Activated CD8-positive, alpha-beta memory T cell treated with anti-CD3 and anti-CD28 coated beads, Interleukin-2, amount 10 ng/mL, durations not matched to agents 7 days and 5 days (primary cell): Measurements from ENCODE around the gene ATP6V0C. TPM values are rescaled to one million over a fixed set of nuclear protein-coding genes. Genes with fewer than 3 reads are reported as not detected.

Experiments used
- ATAC-seq: fragments of 150-1000 bp; cut with Tn5 transposase; one replicate; pipeline ENCODE4 v1.10.0; 2021; ENCODE audit warnings: moderate library complexity
- CTCF ChIA-PET: fragments of 350-600 bp; sonication (Branson Sonifier 250); formaldehyde crosslinking; loops from one replicate; lab custom pipeline; 2021; ENCODE audit warnings: antibody characterized with exemption; lab: Charles Lee
- DNase-seq: peaks from one replicate; pipeline ENCODE4 v3.0.0-alpha.2; 2020
- H3K27ac Mint-ChIP-seq: one replicate; pipeline ENCODE4 v1.8.0; 2021; ENCODE audit warnings: mild to moderate bottlenecking, mixed read lengths
- H3K27me3 Mint-ChIP-seq: one replicate; pipeline ENCODE4 v1.8.0; 2021; ENCODE audit warnings: mixed read lengths
- H3K36me3 Mint-ChIP-seq: one replicate; pipeline ENCODE4 v1.8.0; 2021; ENCODE audit warnings: mild to moderate bottlenecking, mixed read lengths
- H3K4me1 Mint-ChIP-seq: one replicate; pipeline ENCODE4 v1.8.0; 2021; ENCODE audit warnings: mixed read lengths
- H3K4me3 Mint-ChIP-seq: one replicate; pipeline ENCODE4 v1.8.0; 2021; ENCODE audit warnings: mild to moderate bottlenecking, moderate library complexity, mixed read lengths
- H3K9me3 Mint-ChIP-seq: one replicate; pipeline ENCODE4 v1.8.0; 2022; ENCODE audit warnings: low read depth, mixed read lengths
- total RNA-seq, 2 experiments: library from RNA; stranded (reverse); gene quantifications; one replicate each; pipeline ENCODE4 v1.2.3, GENCODE V29; 2021

ATP6V0C gene
- total RNA-seq, 2 experiments from 2014 or later = 104 to 121 TPM

GRCh38 chr16:2499454-2499853 is 14.3 kb upstream of the ATP6V0C start:
- no peaks in the 10 kb centered on the region for H3K4me1 Mint-ChIP-seq
- H3K27ac Mint-ChIP-seq = no peak overlapping the region
- no peak for ATAC-seq
- no peaks in the 10 kb centered on the region for H3K27me3 Mint-ChIP-seq
- H3K4me3 Mint-ChIP-seq = no peak overlapping the region
- peaks cover 2% of the 10 kb centered on the region for H3K36me3 Mint-ChIP-seq
- CTCF ChIA-PET = interaction anchor here (1.2 to 2.5 kb wide), 4 partner anchors 13 to 248 kb away, joined by 3 to 14 read pairs (median 11); partner anchors contain the start of genes ECI1 and TEDC2
- no peaks in the 10 kb centered on the region for H3K9me3 Mint-ChIP-seq
- DNase-seq = no peak

DNA sequence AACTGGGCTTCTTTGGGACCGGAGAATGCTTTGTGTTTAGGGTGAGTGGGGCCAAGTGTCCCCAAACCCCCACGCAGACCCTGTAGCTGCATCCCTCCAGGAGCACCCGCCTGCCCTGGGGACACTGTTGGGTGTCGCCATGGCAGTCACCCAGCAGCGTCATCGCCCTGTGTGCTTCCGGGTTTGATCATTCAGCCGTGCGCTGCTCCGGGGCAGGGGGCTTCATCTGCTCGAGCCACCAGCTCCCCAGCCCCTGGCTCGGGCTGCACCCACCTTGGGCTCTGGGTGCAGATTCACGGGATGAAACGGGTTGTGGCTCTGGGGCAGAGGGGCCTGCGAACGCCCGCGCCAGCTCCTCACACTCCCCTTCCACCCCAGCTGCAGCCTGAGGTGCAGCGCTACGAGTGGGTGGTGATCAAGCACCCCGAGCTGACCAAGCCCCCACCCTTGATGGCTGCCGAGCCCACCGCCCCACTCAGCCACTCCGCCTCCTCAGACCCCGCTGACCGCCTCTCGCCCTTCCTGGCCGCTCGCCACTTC is 13.8 kb upstream of the ATP6V0C start:
- no peaks in the 10 kb centered on the region for H3K9me3 Mint-ChIP-seq
- H3K4me1 Mint-ChIP-seq = no peaks in the 10 kb centered on the region
- no peak overlapping the region for H3K27ac Mint-ChIP-seq
- ATAC-seq (no peak), DNase-seq (no peak)
- H3K27me3 Mint-ChIP-seq = no peaks in the 10 kb centered on the region
- CTCF ChIA-PET = interaction anchor here (1.2 to 2.5 kb wide), 9 partner anchors 10 to 249 kb away, joined by 3 to 14 read pairs (median 10); partner anchors contain the start of genes ECI1 and TEDC2
- H3K36me3 Mint-ChIP-seq = peaks cover 2% of the 10 kb centered on the region
- H3K4me3 Mint-ChIP-seq = no peak overlapping the region

DNA sequence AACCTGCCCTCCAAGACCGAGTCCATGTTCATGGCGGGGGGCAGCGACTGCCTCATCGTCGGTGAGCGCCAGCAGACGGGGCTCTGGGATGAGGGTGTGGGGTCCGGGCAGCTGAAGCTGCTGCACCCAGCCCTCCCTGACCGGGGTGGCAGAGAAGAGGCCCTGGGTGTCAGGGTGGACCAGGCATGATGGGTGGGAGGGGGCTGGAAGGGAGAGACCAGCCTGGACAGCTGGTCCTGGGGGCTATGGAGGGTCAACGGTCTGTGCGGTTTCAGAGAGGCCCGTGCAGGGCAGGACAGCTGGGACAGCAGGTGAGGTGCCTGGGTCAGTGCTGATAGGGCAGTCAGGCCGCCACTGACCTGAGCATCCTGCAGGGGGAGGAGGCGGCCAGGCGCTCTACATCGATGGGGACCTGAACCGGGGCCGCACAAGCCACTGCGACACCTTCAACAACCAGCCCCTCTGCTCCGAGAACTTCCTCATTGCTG is 13.3 kb upstream of the ATP6V0C start:
- Mint-ChIP-seq H3K4me3 (no peak overlapping the region), H3K27me3 (no peaks in the 10 kb centered on the region), H3K27ac (no peak overlapping the region), H3K4me1 (no peaks in the 10 kb centered on the region), H3K36me3 (peaks cover 2% of the 10 kb centered on the region), H3K9me3 (no peaks in the 10 kb centered on the region)
- CTCF ChIA-PET = interaction anchor here (0.6 to 2.5 kb wide), 34 partner anchors 11 to 427 kb away, joined by 3 to 16 read pairs (median 5); partner anchors contain the start of genes ABCA3, AMDHD2, ATP6V0C and CCNF
- DNase-seq = no peak
- peak; percentile 6 for ATAC-seq

DNA sequence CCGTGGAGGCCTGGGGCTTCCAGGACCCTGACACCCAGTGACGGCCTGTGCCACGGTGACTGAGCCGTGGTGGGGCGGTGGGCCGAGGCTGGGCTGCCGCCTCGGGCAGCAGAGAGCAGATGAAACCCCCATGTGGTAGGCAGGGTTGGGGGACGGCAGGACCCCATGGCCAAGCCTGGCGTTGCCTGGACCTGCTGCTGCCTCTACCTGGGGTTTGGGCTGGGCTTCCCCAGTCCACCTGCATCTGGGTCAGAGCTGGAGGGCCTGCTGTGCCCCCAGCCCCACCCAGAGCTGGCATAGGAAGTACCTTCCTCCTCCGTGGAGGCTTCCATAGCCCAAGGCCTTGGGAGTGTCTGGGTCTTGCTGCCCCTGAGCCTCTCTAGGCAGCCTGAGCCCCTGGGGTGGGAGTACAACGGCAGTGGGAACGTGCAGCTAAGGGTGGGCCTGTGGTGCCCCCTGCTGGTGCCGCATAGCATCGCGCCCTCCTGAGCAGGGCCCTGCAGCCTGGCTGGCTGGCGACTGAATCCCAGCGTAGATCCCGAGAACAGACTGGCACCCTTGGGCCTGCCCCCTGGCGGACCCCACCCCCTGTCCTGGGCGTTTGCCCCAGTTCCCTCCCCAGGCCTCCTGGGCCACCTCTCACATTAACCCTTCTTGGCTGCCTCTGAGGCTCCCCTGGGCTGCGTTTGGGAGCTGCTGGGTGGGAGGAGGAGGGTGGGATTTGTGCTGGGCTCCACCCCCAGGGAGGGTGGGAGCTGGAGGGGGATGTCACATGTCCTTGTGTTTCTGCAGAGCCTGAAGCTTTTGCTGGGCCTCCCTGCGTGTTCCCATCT is 12.6 kb upstream of the ATP6V0C start:
- peaks cover 2% of the 10 kb centered on the region for H3K36me3 Mint-ChIP-seq
- DNase-seq (peak; percentile 84), ATAC-seq (peak; percentile 98)
- no peak overlapping the region for H3K27ac Mint-ChIP-seq
- no peaks in the 10 kb centered on the region for H3K4me1 Mint-ChIP-seq
- H3K9me3 Mint-ChIP-seq = no peaks in the 10 kb centered on the region
- CTCF ChIA-PET = interaction anchor here (0.6 to 2.5 kb wide), 42 partner anchors 10 to 489 kb away, joined by 3 to 16 read pairs (median 5); partner anchors contain the start of genes ABCA3, AMDHD2, ATP6V0C and CCNF
- no peaks in the 10 kb centered on the region for H3K27me3 Mint-ChIP-seq
- H3K4me3 Mint-ChIP-seq = no peak overlapping the region

GRCh38 chr16:2501946-2502895 is 11.5 kb upstream of the ATP6V0C start:
- Mint-ChIP-seq H3K36me3 (peaks cover 2% of the 10 kb centered on the region), H3K27me3 (no peaks in the 10 kb centered on the region), H3K4me3 (no peak overlapping the region), H3K4me1 (peaks cover 2% of the 10 kb centered on the region), H3K9me3 (no peaks in the 10 kb centered on the region), H3K27ac (no peak overlapping the region)
- ATAC-seq (no peak), DNase-seq (no peak)
- CTCF ChIA-PET = interaction anchor here (0.6 to 2.5 kb wide), 33 partner anchors 9 to 490 kb away, joined by 3 to 16 read pairs (median 5); partner anchors contain the start of genes ABCA3, AMDHD2, ATP6V0C and ECI1

- CTCF ChIA-PET = interaction anchor here (1.3 kb wide), 1 partner anchor 311 kb away, joined by 3 read pairs; no protein-coding TSS in a partner anchor
- Mint-ChIP-seq H3K27me3 (no peaks in the 10 kb centered on the region), H3K9me3 (no peaks in the 10 kb centered on the region)
These were observed 8.1 kb upstream of the ATP6V0C start for GRCh38 chr16:2505695-2506094.

GRCh38 chr16:2507052-2507659 is 6.6 kb upstream of the ATP6V0C start:
- ATAC-seq (peak; percentile 66), DNase-seq (no peak)
- Mint-ChIP-seq H3K4me3 (no peak overlapping the region), H3K9me3 (no peaks in the 10 kb centered on the region), H3K27me3 (no peaks in the 10 kb centered on the region), H3K27ac (no peak overlapping the region), H3K4me1 (peaks cover 8% of the 10 kb centered on the region), H3K36me3 (no peaks in the 10 kb centered on the region)
- CTCF ChIA-PET = interaction anchor here (1.5 kb wide), 1 partner anchor 256 kb away, joined by 4 read pairs; the partner anchor contains the start of gene ECI1

More at GRCh38 chr16:2505695-2506094, 8.1 kb upstream of the ATP6V0C start:
- Mint-ChIP-seq H3K4me3 (no peak overlapping the region), H3K36me3 (no peaks in the 10 kb centered on the region), H3K4me1 (peaks cover 8% of the 10 kb centered on the region), H3K27ac (no peak overlapping the region)
- no peak for ATAC-seq
- no peak for DNase-seq

GRCh38 chr16:2507665-2508064 is 6.1 kb upstream of the ATP6V0C start:
- Mint-ChIP-seq H3K27me3 (no peaks in the 10 kb centered on the region), H3K27ac (no peak overlapping the region), H3K36me3 (no peaks in the 10 kb centered on the region), H3K9me3 (no peaks in the 10 kb centered on the region), H3K4me1 (peaks cover 11% of the 10 kb centered on the region), H3K4me3 (no peak overlapping the region)
- no peak for ATAC-seq
- CTCF ChIA-PET = interaction anchor here (1.5 kb wide), 1 partner anchor 257 kb away, joined by 4 read pairs; the partner anchor contains the start of gene ECI1
- no peak for DNase-seq

GRCh38 chr16:2508722-2509400 is 4.9 kb upstream of the ATP6V0C start:
- no peak for ATAC-seq
- Mint-ChIP-seq H3K27ac (no peak overlapping the region), H3K4me1 (peaks cover 19% of the 10 kb centered on the region)

DNA sequence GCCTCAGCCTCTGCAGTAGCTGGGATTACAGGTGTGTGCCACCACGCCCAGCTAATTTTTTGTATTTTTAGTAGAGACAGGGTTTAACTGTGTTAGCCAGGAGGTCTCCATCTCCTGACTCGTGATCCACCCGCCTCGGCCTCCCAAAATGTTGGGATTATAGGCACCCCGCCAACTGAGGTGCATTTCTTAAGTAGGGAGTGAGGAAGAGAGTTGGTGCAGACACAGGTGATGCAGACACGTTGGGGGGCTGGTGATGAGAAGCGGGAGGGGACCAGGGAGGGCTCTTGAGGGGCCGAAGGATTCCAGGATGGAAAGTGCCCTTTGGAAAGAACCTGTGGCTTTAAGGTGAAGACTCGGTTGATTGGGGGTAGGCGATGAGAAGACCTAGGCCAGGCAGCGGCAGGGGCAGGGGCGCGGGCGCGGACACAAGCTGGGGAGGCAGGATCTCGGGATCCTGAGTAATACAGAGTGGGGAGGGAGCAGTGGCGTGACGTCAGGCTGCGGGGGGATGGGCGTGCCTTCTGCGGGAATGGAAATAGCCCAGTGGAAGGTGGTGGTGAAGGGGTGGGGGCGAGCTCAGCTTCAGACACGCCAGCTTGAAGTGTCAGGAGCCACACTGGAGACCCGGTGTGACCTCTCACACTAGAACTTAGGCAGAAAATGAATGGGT is 2.5 kb upstream of the ATP6V0C start:
- peaks cover under 1% of the 10 kb centered on the region for H3K36me3 Mint-ChIP-seq
- CTCF ChIA-PET = interaction anchor here (1.0 to 1.7 kb wide), 2 partner anchors 10 to 171 kb away, joined by 3 to 5 read pairs; partner anchors contain the start of gene ABCA3
- H3K27me3 Mint-ChIP-seq = no peaks in the 10 kb centered on the region
- DNase-seq = no peak
- no peak overlapping the region for H3K27ac Mint-ChIP-seq
- no peaks in the 10 kb centered on the region for H3K9me3 Mint-ChIP-seq
- ATAC-seq = no peak
- no peak overlapping the region for H3K4me3 Mint-ChIP-seq
- H3K4me1 Mint-ChIP-seq = peaks cover 35% of the 10 kb centered on the region

More at GRCh38 chr16:2508722-2509400, 4.9 kb upstream of the ATP6V0C start:
- H3K36me3 Mint-ChIP-seq = no peaks in the 10 kb centered on the region
- H3K4me3 Mint-ChIP-seq = no peak overlapping the region
- CTCF ChIA-PET = no interaction called here
- H3K9me3 Mint-ChIP-seq = no peaks in the 10 kb centered on the region
- no peaks in the 10 kb centered on the region for H3K27me3 Mint-ChIP-seq
- no peak for DNase-seq

DNA sequence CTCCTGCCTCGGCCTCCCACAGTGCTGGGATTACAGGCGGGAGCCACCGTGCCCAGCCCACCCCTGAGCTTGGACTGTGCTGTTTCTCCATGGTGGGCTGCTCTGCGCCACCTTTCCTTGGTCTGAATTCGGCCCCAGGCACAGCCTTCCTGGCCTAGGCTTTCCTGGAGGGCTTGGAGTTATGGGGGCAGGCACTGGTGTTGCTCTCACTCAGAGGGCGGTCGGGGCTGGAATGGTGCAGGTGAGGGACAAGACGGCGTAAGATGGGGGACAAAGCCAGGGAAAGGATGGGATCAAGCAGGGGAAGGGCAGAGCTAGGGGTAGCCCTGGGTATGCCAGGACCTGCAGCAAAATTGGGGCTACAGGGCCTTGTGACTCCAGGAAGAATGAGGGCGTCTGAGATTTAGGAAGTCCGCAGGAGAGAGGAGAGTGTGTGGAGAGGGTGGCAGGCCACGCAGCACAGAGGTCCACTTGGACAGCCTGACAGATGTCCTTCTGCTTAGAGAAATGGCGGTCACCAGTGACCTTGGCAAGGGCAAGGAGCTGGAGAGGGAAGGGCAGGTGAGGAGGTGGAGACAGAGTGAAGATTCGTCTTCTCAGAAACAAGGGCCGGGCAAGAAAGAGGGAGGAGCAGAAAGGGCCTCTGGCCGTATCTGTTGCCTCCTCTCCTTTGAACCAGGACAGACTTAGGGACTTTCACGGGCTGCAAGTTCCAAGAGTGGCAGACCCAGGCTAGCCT is 1.6 kb upstream of the ATP6V0C start:
- no peak for ATAC-seq
- no peaks in the 10 kb centered on the region for H3K9me3 Mint-ChIP-seq
- CTCF ChIA-PET = interaction anchor here (1.0 to 1.7 kb wide), 3 partner anchors 11 to 172 kb away, joined by 3 to 5 read pairs (median 3); partner anchors contain the start of gene ABCA3
- DNase-seq = no peak
- H3K27me3 Mint-ChIP-seq = no peaks in the 10 kb centered on the region
- H3K4me1 Mint-ChIP-seq = peaks cover 42% of the 10 kb centered on the region
- peak overlapping the region; percentile 29 for H3K27ac Mint-ChIP-seq
- H3K36me3 Mint-ChIP-seq = peaks cover 4% of the 10 kb centered on the region
- peak overlapping the region; percentile 9 for H3K4me3 Mint-ChIP-seq
